ENCODE results near the gene TBCD. TPM values are rescaled to one million over a fixed set of nuclear protein-coding genes. Genes with fewer than 3 reads are reported as not detected.

Gene TBCD
- total RNA-seq, 1 donor from 2014 or later, result 156 TPM

DNA sequence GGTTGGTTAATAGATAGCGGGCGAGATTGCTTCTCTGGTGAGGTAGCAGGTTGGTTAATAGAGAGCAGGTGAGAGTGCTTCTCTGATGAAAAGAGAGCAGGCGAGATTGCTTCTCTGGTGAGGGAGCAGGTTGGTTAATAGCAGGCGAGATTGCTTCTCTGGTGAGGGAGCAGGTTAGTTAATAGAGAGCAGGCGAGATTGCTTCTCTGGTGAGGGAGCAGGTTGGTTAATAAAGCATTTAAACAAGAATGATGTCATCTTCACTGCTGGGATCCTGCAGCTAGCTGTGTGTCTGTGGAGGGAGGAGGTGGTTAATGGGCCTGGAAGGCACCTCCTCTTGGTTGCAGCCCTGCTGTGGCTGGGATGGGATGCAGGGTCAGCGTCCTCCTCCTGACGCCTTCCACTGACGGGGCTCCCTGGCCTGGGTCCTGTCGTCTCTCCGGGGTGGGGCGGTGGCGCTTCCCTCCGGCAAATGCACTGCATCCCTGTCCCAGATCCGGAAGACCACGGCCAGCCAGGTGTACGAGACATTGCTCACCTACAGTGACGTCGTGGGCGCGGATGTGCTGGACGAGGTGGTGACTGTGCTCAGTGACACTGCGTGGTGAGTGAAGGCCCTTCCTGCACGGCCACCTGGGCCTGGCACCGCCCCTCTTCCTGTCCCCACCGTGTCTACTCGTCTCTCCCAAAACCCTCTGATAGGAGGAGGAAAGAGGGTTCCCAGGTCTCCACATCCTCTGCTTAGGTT, 187.2 kb downstream of the TBCD start:
- H3K9me3 ChIP-seq, result peaks cover 4 to 7% of the 10 kb centered on the region in 2 donors
- H3K27ac ChIP-seq, result no peak overlapping the region
- H3K4me3 ChIP-seq, result no peak overlapping the region
- intact Hi-C loops (cut with DNase I), result no loop called here
- peak in 1 of 2 donors; percentile 43 for DNase-seq (ENCODE audit: low spot score in 2 of 2)
- TF ChIP-seq, protein P1, sequence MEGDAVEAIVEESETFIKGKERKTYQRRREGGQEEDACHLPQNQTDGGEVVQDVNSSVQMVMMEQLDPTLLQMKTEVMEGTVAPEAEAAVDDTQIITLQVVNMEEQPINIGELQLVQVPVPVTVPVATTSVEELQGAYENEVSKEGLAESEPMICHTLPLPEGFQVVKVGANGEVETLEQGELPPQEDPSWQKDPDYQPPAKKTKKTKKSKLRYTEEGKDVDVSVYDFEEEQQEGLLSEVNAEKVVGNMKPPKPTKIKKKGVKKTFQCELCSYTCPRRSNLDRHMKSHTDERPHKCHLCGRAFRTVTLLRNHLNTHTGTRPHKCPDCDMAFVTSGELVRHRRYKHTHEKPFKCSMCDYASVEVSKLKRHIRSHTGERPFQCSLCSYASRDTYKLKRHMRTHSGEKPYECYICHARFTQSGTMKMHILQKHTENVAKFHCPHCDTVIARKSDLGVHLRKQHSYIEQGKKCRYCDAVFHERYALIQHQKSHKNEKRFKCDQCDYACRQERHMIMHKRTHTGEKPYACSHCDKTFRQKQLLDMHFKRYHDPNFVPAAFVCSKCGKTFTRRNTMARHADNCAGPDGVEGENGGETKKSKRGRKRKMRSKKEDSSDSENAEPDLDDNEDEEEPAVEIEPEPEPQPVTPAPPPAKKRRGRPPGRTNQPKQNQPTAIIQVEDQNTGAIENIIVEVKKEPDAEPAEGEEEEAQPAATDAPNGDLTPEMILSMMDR (IDR thresholded peaks at IDR 0.05), result no peak
- no peaks in the 10 kb centered on the region for H3K27me3 ChIP-seq
- no peaks in the 10 kb centered on the region for H3K4me1 ChIP-seq
- peaks cover 54 to 83% of the 10 kb centered on the region in 2 donors for H3K36me3 ChIP-seq

GRCh38 chr17:82939621-82940135, 187.8 kb downstream of the TBCD start:
- Histone ChIP-seq H3K36me3 (peaks cover 57 to 85% of the 10 kb centered on the region in 2 donors), H3K4me1 (no peaks in the 10 kb centered on the region), H3K27ac (no peak overlapping the region), H3K9me3 (peaks cover 10 to 14% of the 10 kb centered on the region in 2 donors), H3K4me3 (no peak overlapping the region), H3K27me3 (no peaks in the 10 kb centered on the region)
- no peak for DNase-seq (ENCODE audit: low spot score in 2 of 2)
- TF ChIP-seq, protein P1 (IDR thresholded peaks at IDR 0.05), result no peak
- intact Hi-C loops (cut with DNase I), result no loop called here

GRCh38 chr17:82940226-82941020, 188.6 kb downstream of the TBCD start:
- intact Hi-C loops (cut with DNase I), result no loop called here
- Histone ChIP-seq H3K9me3 (peaks cover 17 to 21% of the 10 kb centered on the region in 2 donors), H3K36me3 (peaks cover 59 to 92% of the 10 kb centered on the region in 2 donors)

DNA sequence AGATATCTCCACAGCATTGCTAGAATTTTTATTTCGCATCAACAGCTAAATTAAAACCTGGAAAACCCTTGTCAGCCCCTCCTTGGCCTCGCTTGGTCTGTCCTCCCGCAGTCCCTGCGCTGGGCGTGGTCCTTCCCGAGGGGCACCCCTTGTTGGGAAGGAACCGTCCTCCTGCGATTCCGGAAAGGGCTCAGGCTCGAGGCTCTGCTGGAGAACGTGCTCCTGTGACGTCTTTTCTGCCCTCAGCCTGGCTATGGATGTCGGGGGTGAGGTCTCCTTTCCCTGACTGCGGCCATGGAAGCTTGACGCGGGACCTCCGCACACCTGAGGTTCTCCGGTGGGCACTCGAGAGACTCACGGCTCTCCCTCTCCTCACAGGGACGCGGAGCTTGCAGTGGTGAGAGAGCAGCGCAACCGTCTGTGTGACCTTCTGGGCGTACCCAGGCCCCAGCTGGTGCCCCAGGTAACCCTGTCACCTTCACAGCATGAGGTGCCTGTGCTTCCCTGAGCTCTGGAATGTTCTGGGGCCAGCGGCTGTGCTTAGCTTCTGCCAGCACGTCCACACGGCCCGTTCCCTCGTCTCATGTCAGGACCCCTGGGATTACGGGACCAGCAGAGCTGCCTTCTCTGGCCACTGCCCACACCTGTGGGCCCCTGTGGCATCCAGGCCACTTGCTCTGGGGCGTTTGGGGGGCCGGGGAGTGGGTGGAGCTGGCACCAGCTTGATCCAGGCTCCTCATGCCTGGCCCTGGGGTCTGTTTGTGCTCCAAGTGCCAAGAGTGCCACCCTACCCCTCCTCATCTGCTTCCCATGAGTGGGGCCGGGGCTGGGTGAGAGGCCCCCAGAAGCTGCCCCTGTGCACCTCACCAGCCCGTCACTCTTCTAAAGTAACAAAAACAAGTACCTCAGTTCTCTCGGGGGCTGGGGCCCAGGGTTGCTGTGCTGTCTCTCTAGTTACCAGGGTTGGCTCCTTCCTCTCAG, 189.4 kb downstream of the TBCD start:
- peak in 1 of 2 donors; percentile 48 for DNase-seq (ENCODE audit: low spot score in 2 of 2)
- Histone ChIP-seq H3K36me3 (peaks cover 59 to 88% of the 10 kb centered on the region in 2 donors), H3K4me1 (no peaks in the 10 kb centered on the region), H3K4me3 (no peak overlapping the region), H3K27ac (no peak overlapping the region), H3K9me3 (peaks cover 24 to 28% of the 10 kb centered on the region in 2 donors), H3K27me3 (no peaks in the 10 kb centered on the region)
- TF ChIP-seq, protein P1 (IDR thresholded peaks at IDR 0.05), result no peak
- intact Hi-C loops (cut with DNase I), result loop anchor here (2.0 kb wide), 1 partner anchor 53 kb away; no protein-coding TSS in a partner anchor

More at GRCh38 chr17:82940226-82941020, 188.6 kb downstream of the TBCD start:
- DNase-seq (ENCODE audit: low spot score in 2 of 2), result peak in 1 of 2 donors; percentile 43
- TF ChIP-seq, protein P1 (IDR thresholded peaks at IDR 0.05), result no peak
- Histone ChIP-seq H3K4me3 (no peak overlapping the region), H3K27me3 (no peaks in the 10 kb centered on the region), H3K27ac (no peak overlapping the region), H3K4me1 (no peaks in the 10 kb centered on the region)

Measured in ascending aorta (tissue), 2 donors.